ENCODE measurements around the gene MAST4.

DNA sequence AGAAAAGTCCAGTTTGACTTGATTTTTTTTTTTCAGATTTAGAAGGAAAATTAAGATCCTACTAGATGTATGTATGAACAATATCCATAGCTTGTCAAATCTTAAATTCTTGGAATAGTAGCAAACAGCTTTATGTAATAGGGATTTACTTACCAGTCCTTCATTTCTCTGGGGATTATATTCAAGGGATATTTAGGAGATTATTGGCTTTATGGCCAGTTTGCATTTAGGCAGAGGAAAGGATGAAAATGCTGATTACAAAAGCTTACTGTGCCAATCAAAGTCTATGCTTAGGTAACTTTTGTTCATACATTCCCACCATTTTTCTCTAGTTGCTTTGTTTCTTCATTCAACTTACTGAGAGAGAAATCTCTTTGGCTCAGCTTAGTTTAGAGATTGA lies 47.9 kb downstream of the MAST4 start:
- TF ChIP-seq EZH2 (IDR thresholded peaks at IDR 0.05) (no peak), POLR2AphosphoS5 (IDR thresholded peaks at IDR 0.05; ENCODE audit: borderline replicate concordance, low read depth, low read length) (no peak), FOXP2 (optimal IDR thresholded peaks at IDR 0.05; ENCODE audit: control extremely low read depth, extremely low read length, insufficient read depth) (no peak)

All from SK-N-MC (cell line).